HCT116 (cell line): ENCODE results near the gene SETD1A. TPM values are rescaled to one million over a fixed set of nuclear protein-coding genes. Genes with fewer than 3 reads are reported as not detected.

Source experiments
- ATAC-seq: fragments of 200-7000 bp; cut with Tn5 transposase; 2 replicates; pipeline ENCODE4 v1.9.1; 2020; ENCODE audit warnings: mild to moderate bottlenecking, moderate library complexity
- BruUV-seq: library from RNA; stranded (reverse); fragments of 400-500 nt; replicated peaks from 2 replicates; lab custom pipeline; 2021; lab: Mats Ljungman, UMichigan
- CTCF ChIA-PET: fragments of 300-600 bp; sonication (Branson Sonifier 250); formaldehyde crosslinking; loops from one replicate; lab custom pipeline; 2021; ENCODE audit warnings: antibody characterized with exemption; lab: Charles Lee
- POLR2A ChIA-PET: fragments of 300-600, 350-600 bp; sonication (Branson Sonifier 250); formaldehyde crosslinking; loops from one replicate; lab custom pipeline; 2021; ENCODE audit warnings: antibody characterized with exemption; lab: Charles Lee
- RAD21 ChIA-PET, 2 experiments: fragments of 300-600 bp; sonication (Branson Sonifier 250); formaldehyde crosslinking; loops; one replicate each; lab custom pipeline; 2023; ENCODE audit warnings: low total read pairs in 2 of 2; ENCODE audit not compliant: uncharacterized antibody in 2 of 2, unreplicated experiment in 2 of 2, low non-redundant PET in 1 of 2; lab: Charles Lee
- DNase-seq: peaks from one replicate; pipeline ENCODE4 v3.0.0-alpha.2; 2010; ENCODE audit warnings: low read depth, low spot score
- H2AFZ ChIP-seq: fragments of 200-600 bp; shearing (Covaris generic), sonication (generic); 2 replicates; pipeline ENCODE4 v1.6.1; 2017; ENCODE audit warnings: low read depth, mixed run types, mixed read lengths, antibody characterized with exemption, low read length; ENCODE audit not compliant: poor library complexity, severe bottlenecking
- H3K27ac ChIP-seq: 2 replicates; pipeline ENCODE4 v1.5.1; 2012; ENCODE audit warnings: low read depth, low read length
- H3K27me3 ChIP-seq: fragments of 200-600 bp; sonication (generic); 2 replicates; pipeline ENCODE4 v1.6.1; 2016; ENCODE audit warnings: mixed run types, low read length, mixed read lengths; ENCODE audit not compliant: insufficient read depth
- H3K36me3 ChIP-seq, 2 experiments: fragments of 200-500 bp in 1 of 2; fragments of 200-600 bp in 1 of 2; sonication (Bioruptor generic) in 1 of 2; sonication (generic) in 1 of 2; 2 replicates each; pipeline versions ENCODE4 v1.5.1 to v1.6.1; 2014 to 2016; ENCODE audit warnings: low read length in 2 of 2, inconsistent platforms in 1 of 2, mixed read lengths in 1 of 2, mixed run types in 1 of 2; ENCODE audit not compliant: insufficient read depth in 2 of 2, control insufficient read depth in 1 of 2
- H3K4me1 ChIP-seq, 2 experiments: fragments of 200-600 bp in 1 of 2; sonication (generic) in 1 of 2; 2 replicates each; pipeline versions ENCODE4 v1.5.1 to v1.6.1; 2012 to 2017; ENCODE audit warnings: low read length in 2 of 2, inconsistent platforms in 1 of 2, mild to moderate bottlenecking in 1 of 2, mixed read lengths in 1 of 2, mixed run types in 1 of 2, moderate library complexity in 1 of 2; ENCODE audit not compliant: insufficient read depth in 2 of 2, control insufficient read depth in 1 of 2
- H3K4me2 ChIP-seq: fragments of 200-600 bp; sonication (generic); 2 replicates; pipeline ENCODE4 v1.6.1; 2017; ENCODE audit warnings: mixed run types, low read length, mixed read lengths
- H3K4me3 ChIP-seq, 2 experiments: fragments of 200-600 bp in 1 of 2; sonication (generic) in 1 of 2; replicated peaks in 1 of 2; 2 replicates each; pipeline ENCODE4 v1.5.1; 2011 to 2016; ENCODE audit warnings: low read length in 2 of 2, control low read depth in 1 of 2, low read depth in 1 of 2, mild to moderate bottlenecking in 1 of 2, mixed read lengths in 1 of 2, mixed run types in 1 of 2
- H3K79me2 ChIP-seq: fragments of 200-600 bp; sonication (generic); 2 replicates; pipeline ENCODE4 v1.6.1; 2017; ENCODE audit warnings: mild to moderate bottlenecking, mixed run types, low read length, moderate library complexity, mixed read lengths; ENCODE audit not compliant: insufficient read depth
- H3K9ac ChIP-seq: fragments of 200-600 bp; sonication (generic); 2 replicates; pipeline ENCODE4 v1.6.1; 2016; ENCODE audit warnings: low read length, mixed read lengths
- H3K9me2 ChIP-seq: fragments of 200-600 bp; sonication (generic), shearing (Covaris generic); 2 replicates; pipeline ENCODE4 v1.6.1; 2017; ENCODE audit warnings: mixed run types, mild to moderate bottlenecking, moderate library complexity; ENCODE audit not compliant: insufficient read depth
- H3K9me3 ChIP-seq, 2 experiments: fragments of 200-500 bp in 1 of 2; fragments of 200-600 bp in 1 of 2; sonication (Bioruptor generic) in 1 of 2; sonication (generic) in 1 of 2; 2 replicates each; pipeline ENCODE4 v1.6.1; 2014 to 2017; ENCODE audit warnings: low read length in 2 of 2, mixed read lengths in 2 of 2, inconsistent platforms in 1 of 2, low read depth in 1 of 2, mild to moderate bottlenecking in 1 of 2, mixed run types in 1 of 2, moderate library complexity in 1 of 2; ENCODE audit not compliant: control insufficient read depth in 1 of 2, insufficient read depth in 1 of 2
- H4K20me1 ChIP-seq: fragments of 200-600 bp; sonication (generic), shearing (Covaris generic); 2 replicates; pipeline ENCODE4 v1.6.1; 2017; ENCODE audit warnings: mixed run types, mild to moderate bottlenecking, moderate library complexity; ENCODE audit not compliant: insufficient read depth
- CBX3 ChIP-seq: IDR thresholded peaks from 2 replicates; pipeline ENCODE4 v1.6.1; 2012; ENCODE audit warnings: low read depth
- CEBPB ChIP-seq: IDR thresholded peaks from 2 replicates; pipeline ENCODE4 v1.6.1; 2012; ENCODE audit warnings: low read depth
- ELF1 ChIP-seq: IDR thresholded peaks from 2 replicates; pipeline ENCODE4 v1.6.1; 2012; ENCODE audit warnings: low read depth, borderline replicate concordance
- MAX ChIP-seq: IDR thresholded peaks from 2 replicates; pipeline ENCODE4 v1.6.1; 2012
- POLR2A ChIP-seq: IDR thresholded peaks from 2 replicates; pipeline ENCODE4 v1.7.0; 2011; ENCODE audit warnings: borderline replicate concordance; ENCODE audit not compliant: insufficient read depth, insufficient read length; ENCODE audit errors: extremely low read depth
- REST ChIP-seq: IDR thresholded peaks from 2 replicates; pipeline ENCODE4 v1.6.1; 2012; ENCODE audit warnings: low read depth
- SIN3A ChIP-seq: IDR thresholded peaks from 2 replicates; pipeline ENCODE4 v1.6.1; 2012; ENCODE audit warnings: low read depth
- SRF ChIP-seq: IDR thresholded peaks from 2 replicates; pipeline ENCODE4 v1.6.1; 2012; ENCODE audit warnings: low read depth
- TCF7L2 ChIP-seq: IDR thresholded peaks from 2 replicates; pipeline ENCODE4 v1.7.0; 2011; ENCODE audit warnings: borderline replicate concordance, inconsistent platforms; ENCODE audit not compliant: insufficient read depth, insufficient read length; ENCODE audit errors: extremely low read depth
- YY1 ChIP-seq: IDR thresholded peaks from 2 replicates; pipeline ENCODE4 v1.6.1; 2011; ENCODE audit warnings: low read length, low read depth, moderate library complexity, mild to moderate bottlenecking; ENCODE audit not compliant: insufficient replicate concordance; ENCODE audit errors: extremely low read depth
- intact Hi-C: fragments of 100-400 bp; cut with micrococcal nuclease; formaldehyde crosslinking; loops from 2 replicates; pipeline ENCODE4 v1.10.0; 2022
- total RNA-seq: library from RNA; stranded (reverse); gene quantifications from one replicate; pipeline ENCODE4 v1.2.1, GENCODE V29; 2021; ENCODE audit not compliant: unreplicated experiment
- TF ChIP-seq, protein P1 (sequence below): IDR thresholded peaks from 2 replicates; pipeline ENCODE4 v1.6.1; 2011; ENCODE audit warnings: mild to moderate bottlenecking, low read length, moderate library complexity; ENCODE audit not compliant: insufficient replicate concordance; ENCODE audit errors: extremely low read depth
- TF ChIP-seq, protein P2 (sequence below), 3 experiments: fragments of 200-600 bp in 1 of 3; sonication (generic) in 1 of 3; IDR thresholded peaks in 2 of 3; conservative IDR thresholded peaks in 1 of 3; 2 replicates each; pipeline ENCODE4 v1.5.1; 2012 to 2017; ENCODE audit warnings: low read depth in 2 of 3, low read length in 2 of 3, antibody characterized with exemption in 1 of 3, borderline replicate concordance in 1 of 3, control low read depth in 1 of 3, mild to moderate bottlenecking in 1 of 3, mixed read lengths in 1 of 3, mixed run types in 1 of 3, moderate library complexity in 1 of 3; ENCODE audit not compliant: insufficient read depth in 1 of 3

The SETD1A gene
- total RNA-seq, 1 experiment from 2014 or later = 26.9 TPM

DNA sequence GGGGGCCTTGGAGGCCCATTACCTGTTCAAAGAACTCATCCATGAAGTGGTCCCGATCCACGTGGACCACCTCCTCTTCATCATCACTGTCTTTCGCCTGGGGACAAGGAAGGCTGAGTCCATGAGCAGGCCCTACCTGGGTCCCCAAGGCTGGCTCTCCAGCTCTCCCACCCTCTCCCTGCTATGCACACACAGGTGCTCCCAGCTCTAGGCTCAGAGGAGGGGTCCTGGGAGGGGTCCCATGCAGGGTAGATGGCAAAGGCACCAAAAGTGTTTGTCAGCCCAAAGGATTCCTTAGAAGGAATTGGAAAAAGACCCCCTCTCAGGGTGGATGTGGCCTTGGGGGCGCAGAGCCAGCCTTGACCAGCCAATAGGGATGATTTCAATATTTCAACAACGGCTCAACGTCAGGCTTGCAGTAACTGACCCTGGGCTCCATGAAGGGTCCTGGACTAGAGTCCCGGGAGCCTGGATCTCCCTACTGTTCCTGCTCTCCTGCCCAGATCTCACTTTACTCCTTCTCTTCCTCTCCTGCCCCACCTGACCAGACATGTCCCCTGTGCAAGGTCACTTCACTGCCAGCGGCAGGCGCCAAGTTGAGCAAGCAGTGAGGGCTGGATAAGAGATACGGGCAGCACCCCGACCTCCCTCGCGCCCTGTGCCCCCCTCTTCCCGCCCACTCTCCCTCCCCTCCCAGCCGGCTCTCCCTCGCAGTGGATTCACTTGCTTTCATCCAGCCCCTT lies 44.1 kb downstream of the SETD1A start:
- no peak overlapping the region for H3K4me2 ChIP-seq
- BruUV-seq = no TSS peak
- no peak for DNase-seq
- no peak for ATAC-seq
- H3K27me3 ChIP-seq = no peaks in the 10 kb centered on the region
- H3K36me3 ChIP-seq = no peaks in the 10 kb centered on the region
- no peak overlapping the region for H3K27ac ChIP-seq
- CTCF ChIA-PET = no interaction called here
- TF ChIP-seq CBX3 (no peak), CEBPB (no peak), YY1 (no peak), SIN3A (no peak), REST (no peak), POLR2A (no peak), TCF7L2 (no peak), MAX (no peak), ELF1 (no peak), SRF (no peak)
- TF ChIP-seq, protein P1, sequence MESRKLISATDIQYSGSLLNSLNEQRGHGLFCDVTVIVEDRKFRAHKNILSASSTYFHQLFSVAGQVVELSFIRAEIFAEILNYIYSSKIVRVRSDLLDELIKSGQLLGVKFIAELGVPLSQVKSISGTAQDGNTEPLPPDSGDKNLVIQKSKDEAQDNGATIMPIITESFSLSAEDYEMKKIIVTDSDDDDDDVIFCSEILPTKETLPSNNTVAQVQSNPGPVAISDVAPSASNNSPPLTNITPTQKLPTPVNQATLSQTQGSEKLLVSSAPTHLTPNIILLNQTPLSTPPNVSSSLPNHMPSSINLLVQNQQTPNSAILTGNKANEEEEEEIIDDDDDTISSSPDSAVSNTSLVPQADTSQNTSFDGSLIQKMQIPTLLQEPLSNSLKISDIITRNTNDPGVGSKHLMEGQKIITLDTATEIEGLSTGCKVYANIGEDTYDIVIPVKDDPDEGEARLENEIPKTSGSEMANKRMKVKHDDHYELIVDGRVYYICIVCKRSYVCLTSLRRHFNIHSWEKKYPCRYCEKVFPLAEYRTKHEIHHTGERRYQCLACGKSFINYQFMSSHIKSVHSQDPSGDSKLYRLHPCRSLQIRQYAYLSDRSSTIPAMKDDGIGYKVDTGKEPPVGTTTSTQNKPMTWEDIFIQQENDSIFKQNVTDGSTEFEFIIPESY = no peak
- TF ChIP-seq, protein P2, sequence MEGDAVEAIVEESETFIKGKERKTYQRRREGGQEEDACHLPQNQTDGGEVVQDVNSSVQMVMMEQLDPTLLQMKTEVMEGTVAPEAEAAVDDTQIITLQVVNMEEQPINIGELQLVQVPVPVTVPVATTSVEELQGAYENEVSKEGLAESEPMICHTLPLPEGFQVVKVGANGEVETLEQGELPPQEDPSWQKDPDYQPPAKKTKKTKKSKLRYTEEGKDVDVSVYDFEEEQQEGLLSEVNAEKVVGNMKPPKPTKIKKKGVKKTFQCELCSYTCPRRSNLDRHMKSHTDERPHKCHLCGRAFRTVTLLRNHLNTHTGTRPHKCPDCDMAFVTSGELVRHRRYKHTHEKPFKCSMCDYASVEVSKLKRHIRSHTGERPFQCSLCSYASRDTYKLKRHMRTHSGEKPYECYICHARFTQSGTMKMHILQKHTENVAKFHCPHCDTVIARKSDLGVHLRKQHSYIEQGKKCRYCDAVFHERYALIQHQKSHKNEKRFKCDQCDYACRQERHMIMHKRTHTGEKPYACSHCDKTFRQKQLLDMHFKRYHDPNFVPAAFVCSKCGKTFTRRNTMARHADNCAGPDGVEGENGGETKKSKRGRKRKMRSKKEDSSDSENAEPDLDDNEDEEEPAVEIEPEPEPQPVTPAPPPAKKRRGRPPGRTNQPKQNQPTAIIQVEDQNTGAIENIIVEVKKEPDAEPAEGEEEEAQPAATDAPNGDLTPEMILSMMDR (IDR thresholded peaks at IDR 0.05 in 2 of 3, conservative IDR thresholded peaks at IDR 0.05 in 1 of 3; ENCODE audit: borderline replicate concordance in 1 of 3, insufficient read depth in 1 of 3, low read depth in 2 of 3, low read length in 2 of 3) = no peak
- no peaks in the 10 kb centered on the region for H3K79me2 ChIP-seq
- POLR2A ChIA-PET = no interaction called here
- H2AFZ ChIP-seq = no peak overlapping the region
- H3K9me3 ChIP-seq = no peaks in the 10 kb centered on the region
- intact Hi-C loops = no loop called here
- RAD21 ChIA-PET = no interaction called here
- H3K4me1 ChIP-seq = peaks cover 20 to 30% of the 10 kb centered on the region in 2 experiments
- no peak overlapping the region for H3K9ac ChIP-seq
- no peaks in the 10 kb centered on the region for H4K20me1 ChIP-seq
- no peak overlapping the region for H3K4me3 ChIP-seq
- no peaks in the 10 kb centered on the region for H3K9me2 ChIP-seq
